T-helper 1 cell treated with Interleukin-12 subunit alpha and Interleukin-12 subunit beta and Interleukin-4 antibody, amounts not matched to agents 30 μg/mL and 1 μg/mL, for 36 hours (primary cell): Measurements from ENCODE around the gene EBI3.
"Not testable (repeated sequence)": the region's sequence is repeated elsewhere in the genome, so short reads cannot be mapped to it uniquely, and the experiment has no call there.

ENCODE experiments used
- H3K27ac Mint-ChIP-seq: one replicate; pipeline ENCODE4 v1.8.0; 2021; ENCODE audit warnings: mild to moderate bottlenecking, mixed read lengths
- H3K27me3 Mint-ChIP-seq: one replicate; pipeline ENCODE4 v1.8.0; 2021; ENCODE audit warnings: low read depth, mixed read lengths
- H3K36me3 Mint-ChIP-seq: one replicate; pipeline ENCODE4 v1.8.0; 2021; ENCODE audit warnings: low read depth, mixed read lengths
- H3K4me1 Mint-ChIP-seq: one replicate; pipeline ENCODE4 v1.8.0; 2021; ENCODE audit warnings: low read depth, mixed read lengths
- H3K4me3 Mint-ChIP-seq: one replicate; pipeline ENCODE4 v1.8.0; 2021; ENCODE audit warnings: mild to moderate bottlenecking, moderate library complexity, mixed read lengths
- H3K9me3 Mint-ChIP-seq: one replicate; pipeline ENCODE4 v1.8.0; 2021; ENCODE audit warnings: mixed read lengths

EBI3 gene

DNA sequence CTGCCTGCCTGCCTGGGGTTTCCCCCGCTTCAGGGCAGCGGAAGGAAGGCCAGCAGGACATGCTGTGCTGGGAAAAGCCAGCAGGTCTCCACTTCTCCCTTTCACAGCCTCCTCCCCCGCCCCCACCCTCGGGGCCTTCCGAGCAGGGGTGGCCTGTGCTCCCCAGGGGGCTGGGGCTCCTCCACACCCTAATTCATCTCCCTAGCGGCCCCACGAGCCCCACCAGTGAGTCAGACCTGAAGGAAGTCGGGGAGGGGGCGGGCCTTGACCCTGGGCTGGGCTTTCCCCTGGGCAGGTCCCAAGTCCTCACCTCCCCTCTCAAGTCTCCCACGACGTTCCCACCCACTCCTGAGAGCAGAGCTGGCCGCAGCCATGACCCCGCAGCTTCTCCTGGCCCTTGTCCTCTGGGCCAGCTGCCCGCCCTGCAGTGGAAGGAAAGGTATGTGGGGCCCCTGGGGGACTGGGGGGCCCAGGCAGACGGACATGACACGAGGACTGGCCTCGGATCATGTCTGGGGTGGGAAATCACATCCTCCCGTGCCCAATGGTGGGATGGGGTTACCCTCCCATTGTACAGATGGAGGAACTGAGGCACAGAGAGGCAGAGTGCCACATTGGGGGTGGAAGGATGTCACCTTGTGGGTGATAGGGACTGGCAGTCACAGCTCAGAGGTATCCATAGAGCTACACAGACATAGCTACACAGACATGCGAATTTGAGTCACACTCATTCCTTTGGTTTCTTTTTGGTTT is at the start of gene EBI3:
Gene EBI3 (plus strand): TSS at position 345 of the 753 bp plus-strand sequence. CDS start 28 bp downstream, at position 373.
- Mint-ChIP-seq H3K4me3 (no peak within 1 kb of the TSS), H3K36me3 (no peaks in the 10 kb centered on the region), H3K4me1 (peaks cover 17% of the 10 kb centered on the region), H3K9me3 (no peaks in the 10 kb centered on the region), H3K27ac (peak within 1 kb of the TSS; percentile 80), H3K27me3 (no peaks in the 10 kb centered on the region)

DNA sequence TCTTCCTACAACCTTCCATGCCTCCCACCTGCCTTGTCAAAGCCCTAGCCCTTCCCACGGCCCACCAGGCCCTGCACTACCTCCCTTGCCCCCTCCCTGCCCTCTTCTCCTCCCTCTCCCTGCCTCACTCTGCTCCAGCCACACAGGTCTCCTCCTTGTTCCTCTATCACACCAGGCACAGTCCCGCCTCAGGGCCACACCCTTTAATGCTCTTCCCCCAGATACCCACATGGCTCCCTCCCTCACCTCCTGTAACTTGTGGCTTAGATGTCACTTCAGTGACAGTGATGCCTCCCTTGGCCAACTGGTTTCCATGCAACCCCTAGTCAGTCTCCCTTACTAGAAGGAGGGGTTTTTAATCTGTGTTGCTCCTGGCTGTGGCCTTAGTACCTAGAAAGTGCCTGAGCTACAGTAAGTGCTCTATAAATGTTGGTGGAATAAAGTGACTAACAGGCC is 48.2 kb upstream of the EBI3 start:
- Mint-ChIP-seq H3K27ac (peak overlapping the region; percentile 77), H3K4me3 (peak overlapping the region; percentile 68), H3K36me3 (peaks cover 19% of the 10 kb centered on the region), H3K27me3 (no peaks in the 10 kb centered on the region), H3K4me1 (peaks cover 18% of the 10 kb centered on the region), H3K9me3 (no peaks in the 10 kb centered on the region)

DNA sequence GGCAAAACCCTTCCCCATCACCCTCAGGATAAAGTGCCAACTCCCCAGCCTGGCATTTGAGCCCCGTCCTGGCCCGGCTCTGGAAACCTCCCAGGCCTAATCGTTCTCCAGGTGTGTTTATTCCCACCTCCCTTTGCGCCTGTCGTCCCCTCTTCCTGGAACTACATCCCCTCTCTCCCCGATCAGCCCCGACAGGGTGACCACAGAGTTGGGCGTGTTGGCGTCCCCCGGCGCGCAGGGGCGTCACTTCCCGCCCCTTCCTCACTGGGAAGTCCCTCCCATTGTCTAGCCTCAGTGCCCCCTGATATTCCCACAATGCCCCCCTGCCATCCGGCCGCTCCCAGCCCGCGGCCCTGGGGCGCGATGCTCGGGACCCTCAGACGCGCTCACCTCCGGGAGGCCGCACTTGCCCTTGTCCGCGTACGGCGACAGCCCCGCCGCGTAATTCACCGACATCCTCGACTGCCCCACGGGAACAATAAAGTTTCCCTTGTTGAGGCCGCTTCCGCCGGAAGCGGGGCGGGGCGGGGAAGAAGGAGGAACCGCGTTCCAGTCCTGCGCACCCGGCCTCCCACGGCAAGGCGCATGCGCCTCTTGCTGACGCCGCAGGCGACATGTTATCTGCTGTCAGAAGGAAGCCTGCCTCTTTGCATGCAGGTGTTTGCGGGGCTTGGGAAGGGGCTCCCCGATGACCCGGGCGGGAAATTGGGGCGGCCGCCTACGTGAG is 47.1 kb upstream of the EBI3 start, which contains the start of the genes ANKRD24 and SIRT6:
Gene ANKRD24 (plus strand): TSS at position 606 of the 727 bp plus-strand sequence. CDS start 3,737 bp downstream, outside the sequence.
Gene SIRT6 (minus strand): TSS at position 480 of the 727 bp plus-strand sequence. CDS start 24 bp downstream, at position 456.
- Mint-ChIP-seq H3K27ac (peak within 1 kb of the TSS; percentile 94), H3K9me3 (no peaks in the 10 kb centered on the region), H3K36me3 (peaks cover 17% of the 10 kb centered on the region), H3K4me1 (peaks cover 21% of the 10 kb centered on the region), H3K27me3 (no peaks in the 10 kb centered on the region), H3K4me3 (peak within 1 kb of the TSS; percentile 98)

DNA sequence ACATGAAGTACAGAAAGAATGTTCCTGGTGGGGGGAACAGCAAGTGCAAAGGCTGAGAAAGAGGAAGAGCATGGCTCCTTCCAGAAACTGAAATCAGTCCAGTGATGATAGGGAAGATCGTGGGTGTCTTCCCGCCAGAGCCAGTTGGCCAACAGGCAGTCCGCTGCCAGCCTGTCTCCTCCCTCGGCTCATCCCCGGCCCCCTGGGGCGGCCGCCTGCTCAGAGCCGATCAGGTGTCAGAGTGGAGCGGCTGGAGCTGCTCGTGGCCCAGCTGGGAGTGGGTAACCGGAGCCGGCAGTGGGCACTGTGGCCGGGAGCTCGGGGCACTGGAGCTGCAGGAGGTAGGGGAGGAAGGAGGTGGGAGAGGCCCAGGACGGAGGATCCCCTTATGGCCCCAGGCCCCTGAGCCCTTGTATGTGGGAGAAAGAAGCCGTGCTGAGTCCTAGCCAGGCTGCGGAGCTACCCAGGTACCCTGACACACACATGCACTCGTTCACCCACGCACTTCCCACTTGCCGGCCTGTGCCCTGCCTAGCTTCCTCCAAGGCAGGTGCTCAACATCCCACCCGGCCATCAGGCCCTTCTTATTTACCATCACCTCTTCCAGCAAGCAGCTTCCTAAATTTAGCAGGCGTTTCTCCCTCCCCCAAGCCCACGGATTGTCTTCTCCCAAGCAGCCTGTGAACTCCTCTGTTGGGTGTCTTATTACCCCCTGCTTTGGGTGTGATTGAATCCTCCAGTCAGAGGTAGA is 45.2 kb upstream of the EBI3 start:
- peak overlapping the region; percentile 75 for H3K27ac Mint-ChIP-seq
- peaks cover 21% of the 10 kb centered on the region for H3K4me1 Mint-ChIP-seq

DNA sequence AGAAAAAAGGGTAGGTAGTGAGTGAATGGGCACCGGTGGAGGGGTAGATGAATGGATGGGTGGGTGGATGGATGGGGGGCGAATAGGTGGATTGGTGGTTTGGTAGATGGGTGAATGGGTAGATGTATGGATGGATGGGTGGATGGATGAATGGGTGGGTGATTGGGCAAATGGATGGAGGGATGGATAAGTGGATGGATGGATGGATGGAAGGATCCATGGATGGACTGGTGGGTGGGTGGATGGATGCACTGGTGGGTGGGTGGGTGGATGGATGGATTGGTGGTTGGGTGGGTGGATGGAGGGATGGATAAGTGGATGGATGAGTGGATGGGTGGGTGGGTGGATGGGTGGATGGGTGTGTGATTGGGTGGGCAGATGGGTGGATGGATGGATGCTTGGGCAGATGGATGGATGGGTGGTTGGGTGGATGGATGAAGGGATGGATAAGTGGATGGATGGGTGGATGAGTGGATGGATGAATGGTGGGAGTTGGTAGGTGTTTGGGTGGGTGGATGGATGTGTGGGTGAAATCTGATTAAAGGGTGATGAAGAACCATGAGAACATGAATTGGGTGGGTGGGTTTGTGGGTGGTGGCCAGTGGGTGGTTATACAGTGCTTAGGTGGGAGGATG is 44.5 kb upstream of the EBI3 start:
- no peaks in the 10 kb centered on the region for H3K27me3 Mint-ChIP-seq
- H3K36me3 Mint-ChIP-seq: peaks cover 9% of the 10 kb centered on the region
- peak overlapping the region; percentile 75 for H3K27ac Mint-ChIP-seq
- peak overlapping the region; percentile 54 for H3K4me3 Mint-ChIP-seq
- H3K4me1 Mint-ChIP-seq: peaks cover 19% of the 10 kb centered on the region
- H3K9me3 Mint-ChIP-seq: no peaks in the 10 kb centered on the region

More for the DNA sequence above, 45.2 kb upstream of the EBI3 start:
- H3K36me3 Mint-ChIP-seq: peaks cover 16% of the 10 kb centered on the region
- H3K27me3 Mint-ChIP-seq: no peaks in the 10 kb centered on the region
- no peaks in the 10 kb centered on the region for H3K9me3 Mint-ChIP-seq
- H3K4me3 Mint-ChIP-seq: peak overlapping the region; percentile 54

DNA sequence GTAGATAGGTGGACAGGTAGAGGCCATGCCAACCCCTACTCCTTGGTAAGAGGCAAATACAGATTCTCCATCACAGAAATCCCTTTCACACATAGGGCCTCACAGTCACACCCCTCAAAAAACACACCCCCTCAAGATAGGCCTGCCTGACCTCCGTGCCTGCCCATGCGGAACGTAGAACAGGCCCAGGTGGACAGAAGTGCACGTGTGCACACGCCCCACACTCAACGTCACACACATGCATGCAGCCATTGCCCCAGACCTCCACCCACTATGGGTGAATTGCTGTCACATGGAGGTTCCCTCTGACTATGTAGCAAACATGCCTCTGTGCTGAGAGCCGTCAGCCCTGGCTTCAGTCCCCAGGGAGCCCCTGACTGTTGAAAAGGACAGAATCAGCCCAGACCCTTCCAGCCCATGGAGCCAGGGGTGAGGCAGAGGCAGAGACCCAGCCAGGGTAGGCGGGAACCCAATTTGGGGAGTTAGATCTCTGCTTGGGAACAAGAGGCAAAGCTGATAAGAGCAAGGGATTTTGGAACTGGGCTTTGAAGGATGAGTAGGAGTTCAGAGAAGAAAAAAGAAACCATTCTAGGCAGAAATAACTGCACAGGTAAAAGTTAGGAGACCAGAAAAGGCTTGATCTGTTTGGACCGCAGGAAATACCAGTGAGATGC is 43.8 kb upstream of the EBI3 start:
- peaks cover 4% of the 10 kb centered on the region for H3K36me3 Mint-ChIP-seq
- no peaks in the 10 kb centered on the region for H3K9me3 Mint-ChIP-seq
- peaks cover 15% of the 10 kb centered on the region for H3K4me1 Mint-ChIP-seq
- no peak overlapping the region for H3K4me3 Mint-ChIP-seq
- H3K27ac Mint-ChIP-seq: peak overlapping the region; percentile 27
- H3K27me3 Mint-ChIP-seq: no peaks in the 10 kb centered on the region

DNA sequence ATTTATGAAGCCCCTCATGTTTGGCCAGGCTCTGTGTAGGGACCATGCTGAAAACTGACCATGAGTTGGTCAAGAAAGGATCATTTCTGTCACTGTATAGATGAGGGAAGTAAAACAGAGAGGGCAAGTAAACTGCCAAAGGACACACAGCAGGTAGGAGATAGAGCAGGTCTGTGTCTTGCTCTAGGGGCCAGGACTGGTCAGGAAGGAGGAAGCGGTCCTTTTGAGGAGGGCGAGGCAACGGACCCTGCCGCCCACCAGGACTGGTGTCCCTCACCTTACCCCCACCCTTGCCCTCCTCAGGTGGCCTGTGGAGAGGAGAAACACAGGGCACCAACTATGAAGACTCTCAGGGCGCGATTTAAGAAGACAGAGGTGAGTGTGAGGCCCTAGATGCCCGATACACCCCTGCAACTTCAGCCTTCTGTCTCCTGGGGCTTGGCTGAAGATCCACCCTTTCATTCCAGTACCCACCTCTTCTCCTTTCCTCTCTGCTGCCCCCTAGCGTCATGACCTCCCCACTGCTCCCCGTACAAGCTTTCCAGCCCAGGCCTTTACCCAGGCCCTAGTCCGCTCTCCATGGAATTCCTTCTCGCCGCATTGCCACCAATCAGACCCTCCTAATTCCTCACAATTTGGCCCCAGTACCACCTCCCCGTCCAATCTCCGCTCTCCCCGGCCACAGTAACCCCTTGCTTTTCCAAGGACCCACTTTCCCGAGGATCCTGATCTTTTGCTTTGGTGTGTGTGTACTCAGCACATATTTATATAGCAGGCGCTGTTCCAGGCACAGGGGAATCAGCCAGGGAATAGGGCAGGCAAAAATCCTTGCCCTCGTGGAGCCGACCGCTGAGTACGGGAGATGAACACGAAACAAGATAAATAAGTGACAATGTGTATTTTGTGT is 43.0 kb upstream of the EBI3 start:
- H3K27ac Mint-ChIP-seq: no peak overlapping the region
- no peaks in the 10 kb centered on the region for H3K9me3 Mint-ChIP-seq
- no peak overlapping the region for H3K4me3 Mint-ChIP-seq
- peaks cover 10% of the 10 kb centered on the region for H3K4me1 Mint-ChIP-seq
- no peaks in the 10 kb centered on the region for H3K27me3 Mint-ChIP-seq
- H3K36me3 Mint-ChIP-seq: peaks cover 1% of the 10 kb centered on the region

DNA sequence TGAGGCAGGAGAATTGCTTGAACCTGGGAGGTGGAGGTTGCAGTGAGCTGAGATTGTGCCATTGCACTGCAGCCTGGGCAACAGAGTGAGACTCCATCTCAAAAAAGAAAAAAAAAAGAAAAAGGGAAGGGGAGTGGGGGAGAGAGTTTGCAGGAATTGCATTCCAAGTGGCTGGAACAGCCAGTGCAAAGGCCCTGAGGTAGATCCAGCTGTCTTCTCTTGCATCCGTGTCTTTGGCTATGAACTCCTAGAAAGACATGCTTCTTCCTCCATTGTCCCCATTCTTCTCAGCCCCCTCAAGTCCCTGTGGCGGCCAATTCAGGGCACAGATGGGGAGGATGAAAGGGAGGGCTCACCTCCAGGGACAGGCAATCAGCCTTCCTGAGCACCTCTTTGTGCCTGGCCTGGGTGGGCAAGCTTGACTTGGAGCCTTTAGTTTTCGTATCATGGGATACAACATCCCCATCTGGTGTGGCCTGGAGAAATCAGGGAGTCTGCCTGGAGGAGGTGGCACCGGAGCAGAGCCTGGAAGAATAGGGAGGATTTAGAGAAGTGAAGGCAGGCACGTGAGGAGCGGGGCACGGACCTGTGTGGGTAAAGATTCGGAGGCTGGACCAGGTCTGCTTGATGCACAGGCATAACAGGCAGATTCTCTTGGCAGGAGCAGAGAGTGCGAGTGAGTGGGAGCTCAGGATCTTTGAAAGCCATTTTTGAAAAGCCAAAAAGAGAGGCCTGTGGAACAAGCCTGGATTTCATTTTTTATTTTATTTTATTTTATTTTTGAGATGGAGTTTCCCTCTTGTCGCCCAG is 41.8 kb upstream of the EBI3 start:
- Mint-ChIP-seq H3K36me3 (no peaks in the 10 kb centered on the region), H3K9me3 (no peaks in the 10 kb centered on the region), H3K27ac (no peak overlapping the region), H3K27me3 (no peaks in the 10 kb centered on the region), H3K4me3 (no peak overlapping the region), H3K4me1 (peaks cover 9% of the 10 kb centered on the region)

DNA sequence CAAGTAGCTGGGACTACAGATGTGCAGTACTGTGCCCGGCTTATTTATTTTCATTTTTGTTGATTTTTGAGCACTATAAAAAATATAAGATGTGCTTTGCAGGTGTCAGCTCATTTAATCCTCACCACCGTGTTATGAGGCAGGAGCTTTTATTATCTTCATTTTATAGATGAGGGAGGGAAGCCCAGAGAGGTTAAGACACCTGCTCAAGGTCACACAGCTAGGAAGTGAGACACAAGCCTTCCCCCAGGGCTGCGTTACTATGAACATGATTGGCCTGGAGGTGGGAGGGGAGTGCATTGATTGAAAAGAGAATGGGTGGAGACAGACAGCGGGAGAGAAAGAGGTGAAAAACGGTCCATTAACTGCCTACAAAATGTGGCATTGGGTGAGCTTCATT is 39.7 kb upstream of the EBI3 start:
- H3K36me3 Mint-ChIP-seq: no peaks in the 10 kb centered on the region
- peaks cover 3% of the 10 kb centered on the region for H3K4me1 Mint-ChIP-seq
- H3K4me3 Mint-ChIP-seq: no peak overlapping the region
- no peaks in the 10 kb centered on the region for H3K9me3 Mint-ChIP-seq
- peaks cover 10% of the 10 kb centered on the region for H3K27me3 Mint-ChIP-seq
- H3K27ac Mint-ChIP-seq: no peak overlapping the region

DNA sequence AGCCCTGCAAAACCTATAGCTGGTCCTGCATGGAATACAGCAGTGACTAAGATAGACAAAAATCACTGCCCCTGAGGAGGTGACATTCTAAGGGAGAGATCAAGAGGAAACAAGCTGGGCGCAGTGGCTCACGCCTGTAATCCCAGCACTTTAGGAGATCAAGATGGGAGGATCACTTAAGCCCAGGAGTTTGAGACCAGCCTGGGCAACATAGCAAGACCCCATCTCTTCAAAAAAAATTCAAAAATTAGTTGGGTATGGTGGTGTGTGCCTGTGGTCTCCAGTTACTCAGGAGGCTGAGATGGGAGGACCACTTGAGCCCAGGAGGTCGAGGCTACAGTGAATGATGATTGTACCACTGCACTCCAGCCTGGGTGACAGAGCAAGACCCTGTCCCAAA is 36.8 kb upstream of the EBI3 start:
- peaks cover 19% of the 10 kb centered on the region for H3K27me3 Mint-ChIP-seq
- not testable (repeated sequence) for H3K9me3 Mint-ChIP-seq, H3K4me1 Mint-ChIP-seq, H3K36me3 Mint-ChIP-seq, H3K27ac Mint-ChIP-seq, H3K4me3 Mint-ChIP-seq

DNA sequence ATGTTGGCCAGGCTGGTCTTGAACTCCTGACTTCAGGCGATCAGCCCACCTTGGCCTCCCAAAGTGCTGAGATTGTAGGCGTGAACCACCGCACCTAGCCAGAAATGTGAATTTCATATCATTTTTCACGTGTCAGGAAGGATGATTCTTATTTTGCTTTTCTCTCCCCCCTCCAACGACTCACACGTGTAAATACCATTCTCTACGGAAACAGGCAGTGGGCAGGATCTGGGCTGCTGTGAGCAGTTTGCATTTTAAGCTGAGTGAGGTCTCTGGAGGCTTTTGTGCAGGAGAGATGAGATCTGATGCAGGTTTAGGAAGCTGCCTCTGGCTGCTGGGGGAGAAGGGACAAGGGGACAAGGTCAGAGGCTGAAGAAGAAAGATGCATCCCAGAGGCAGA is 35.0 kb upstream of the EBI3 start:
- Mint-ChIP-seq H3K4me3 (no peak overlapping the region), H3K36me3 (peaks cover 7% of the 10 kb centered on the region), H3K27ac (no peak overlapping the region), H3K4me1 (peaks cover 2% of the 10 kb centered on the region), H3K9me3 (peaks cover 11% of the 10 kb centered on the region), H3K27me3 (peaks cover 31% of the 10 kb centered on the region)

DNA sequence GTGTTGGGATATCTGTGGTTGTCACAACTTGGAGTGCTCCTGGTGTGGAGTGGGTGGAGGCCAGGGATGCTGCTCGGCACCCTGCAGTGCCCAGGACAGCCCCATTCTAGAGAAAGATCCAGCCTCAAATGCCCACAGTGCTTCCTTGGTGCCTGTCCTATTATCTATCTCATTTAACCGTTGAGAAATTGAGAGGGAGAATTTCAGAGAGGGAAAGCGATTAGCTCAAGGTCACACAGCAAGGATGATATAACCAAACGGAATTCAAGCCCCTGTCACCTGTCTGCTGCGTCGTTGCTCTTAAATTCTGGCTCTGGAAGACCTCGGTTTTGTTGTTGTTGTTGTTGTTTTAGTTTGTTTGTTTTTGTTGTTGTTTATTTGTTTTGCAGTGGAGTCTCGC is 33.3 kb upstream of the EBI3 start:
- no peak overlapping the region for H3K27ac Mint-ChIP-seq
- no peak overlapping the region for H3K4me3 Mint-ChIP-seq
- peaks cover 11% of the 10 kb centered on the region for H3K9me3 Mint-ChIP-seq
- H3K27me3 Mint-ChIP-seq: peaks cover 40% of the 10 kb centered on the region
- H3K4me1 Mint-ChIP-seq: peaks cover 2% of the 10 kb centered on the region
- H3K36me3 Mint-ChIP-seq: peaks cover 7% of the 10 kb centered on the region
